Breast epithelium (tissue), 3 donors: ENCODE results near the gene RSPRY1.

Experiments
- POLR2A ChIP-seq: fragments of 450-650 bp; IDR thresholded peaks from one replicate; pipeline ENCODE4 v1.6.1; 2016; ENCODE audit warnings: antibody characterized with exemption, mild to moderate bottlenecking, moderate library complexity
- POLR2AphosphoS5 ChIP-seq, 3 donors: sonication (generic); formaldehyde crosslinking; IDR thresholded peaks; one replicate each; pipeline ENCODE4 v1.6.1; 2017; ENCODE audit warnings: antibody characterized with exemption in 3 of 3
- TF ChIP-seq, protein P1 (sequence below), 3 donors: fragments of 450-650 bp; IDR thresholded peaks; one replicate each; pipeline ENCODE4 v1.5.1; 2016 to 2017; ENCODE audit warnings: antibody characterized with exemption in 3 of 3, mild to moderate bottlenecking in 3 of 3, moderate library complexity in 3 of 3

DNA sequence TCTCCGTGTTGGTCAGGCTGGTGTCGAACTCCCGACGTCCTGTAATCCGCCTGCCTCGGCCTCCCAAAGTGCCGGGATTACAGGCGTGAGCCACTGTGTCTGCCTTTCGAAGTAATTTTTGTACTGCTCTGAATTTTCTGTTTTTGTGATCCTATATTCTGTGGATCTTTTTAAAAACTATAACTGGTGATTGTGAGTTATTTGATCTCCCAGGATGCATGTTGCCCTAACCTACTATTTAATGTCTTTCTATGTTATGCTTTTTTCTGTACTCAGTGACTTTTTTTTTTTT is 2.5 kb downstream of the RSPRY1 start:
- TF ChIP-seq, protein P1, sequence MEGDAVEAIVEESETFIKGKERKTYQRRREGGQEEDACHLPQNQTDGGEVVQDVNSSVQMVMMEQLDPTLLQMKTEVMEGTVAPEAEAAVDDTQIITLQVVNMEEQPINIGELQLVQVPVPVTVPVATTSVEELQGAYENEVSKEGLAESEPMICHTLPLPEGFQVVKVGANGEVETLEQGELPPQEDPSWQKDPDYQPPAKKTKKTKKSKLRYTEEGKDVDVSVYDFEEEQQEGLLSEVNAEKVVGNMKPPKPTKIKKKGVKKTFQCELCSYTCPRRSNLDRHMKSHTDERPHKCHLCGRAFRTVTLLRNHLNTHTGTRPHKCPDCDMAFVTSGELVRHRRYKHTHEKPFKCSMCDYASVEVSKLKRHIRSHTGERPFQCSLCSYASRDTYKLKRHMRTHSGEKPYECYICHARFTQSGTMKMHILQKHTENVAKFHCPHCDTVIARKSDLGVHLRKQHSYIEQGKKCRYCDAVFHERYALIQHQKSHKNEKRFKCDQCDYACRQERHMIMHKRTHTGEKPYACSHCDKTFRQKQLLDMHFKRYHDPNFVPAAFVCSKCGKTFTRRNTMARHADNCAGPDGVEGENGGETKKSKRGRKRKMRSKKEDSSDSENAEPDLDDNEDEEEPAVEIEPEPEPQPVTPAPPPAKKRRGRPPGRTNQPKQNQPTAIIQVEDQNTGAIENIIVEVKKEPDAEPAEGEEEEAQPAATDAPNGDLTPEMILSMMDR (IDR thresholded peaks at IDR 0.05) = no peak
- TF ChIP-seq POLR2A = no peak
- TF ChIP-seq POLR2AphosphoS5 (IDR thresholded peaks at IDR 0.05) = no peak
